SK-N-SH (cell line): ENCODE measurements around the gene SRRT. TPM values are rescaled to one million over a fixed set of nuclear protein-coding genes. Genes with fewer than 3 reads are reported as not detected.

Source experiments
- CTCF ChIA-PET: fragments of 300-600, 350-600 bp; formaldehyde crosslinking; extraction: SDS; loops from one replicate; lab custom pipeline; 2021; lab: Yijun Ruan, JAX
- POLR2A ChIA-PET: fragments of 350-600 bp; sonication (Branson Sonifier 250); formaldehyde crosslinking; extraction: SDS; loops from one replicate; lab custom pipeline; 2020; ENCODE audit warnings: antibody characterized with exemption, inconsistent platforms; lab: Yijun Ruan, JAX
- DNase-seq: peaks from one replicate; pipeline ENCODE4 v3.0.0; 2012
- H2AFZ ChIP-seq: fragments of 200-600 bp; sonication (generic); 2 replicates; pipeline ENCODE4 v1.8.1; 2016; ENCODE audit warnings: antibody characterized with exemption, mild to moderate bottlenecking, low read depth
- H3F3A ChIP-seq: fragments of 200-600 bp; sonication (generic); replicated peaks from 2 replicates; pipeline ENCODE3; 2016; ENCODE audit warnings: antibody characterized with exemption, mild to moderate bottlenecking; ENCODE audit not compliant: insufficient read depth
- H3K27ac ChIP-seq, 2 experiments: fragments of 200-500 bp in 1 of 2; fragments of 200-600 bp in 1 of 2; sonication (Bioruptor generic) in 1 of 2; sonication (generic), shearing (Covaris generic) in 1 of 2; 2 replicates each; pipeline versions ENCODE4 v1.5.1 to v1.6.1; 2014 to 2016; ENCODE audit warnings: low read depth in 2 of 2, inconsistent platforms in 1 of 2, low read length in 1 of 2, mild to moderate bottlenecking in 1 of 2, mixed read lengths in 1 of 2
- H3K27me3 ChIP-seq: fragments of 200-600 bp; sonication (generic), shearing (Covaris generic); 2 replicates; pipeline ENCODE4 v1.6.1; 2016; ENCODE audit warnings: mixed run types; ENCODE audit not compliant: insufficient read depth
- H3K36me3 ChIP-seq, 2 experiments: fragments of 200-500 bp in 1 of 2; fragments of 200-600 bp in 1 of 2; sonication (Bioruptor generic) in 1 of 2; sonication (generic) in 1 of 2; replicated peaks in 1 of 2; 2 replicates each; pipeline versions ENCODE3 to v1.5.1; 2014 to 2016; ENCODE audit warnings: low read length in 1 of 2, mild to moderate bottlenecking in 1 of 2; ENCODE audit not compliant: insufficient read depth in 2 of 2, control insufficient read depth in 1 of 2
- H3K4me1 ChIP-seq, 2 experiments: fragments of 200-500 bp in 1 of 2; fragments of 200-600 bp in 1 of 2; sonication (Bioruptor generic) in 1 of 2; sonication (generic), shearing (Covaris generic) in 1 of 2; 2 replicates each; pipeline versions ENCODE4 v1.5.1 to v1.6.1; 2014 to 2016; ENCODE audit warnings: low read depth in 1 of 2, low read length in 1 of 2, mixed run types in 1 of 2; ENCODE audit not compliant: insufficient read depth in 2 of 2, control insufficient read depth in 1 of 2
- H3K4me2 ChIP-seq: fragments of 200-600 bp; sonication (generic), shearing (Covaris generic); 2 replicates; pipeline ENCODE4 v1.6.1; 2017; ENCODE audit warnings: mixed run types
- H3K4me3 ChIP-seq, 2 experiments: fragments of 200-500 bp in 1 of 2; fragments of 200-600 bp in 1 of 2; sonication (Bioruptor generic) in 1 of 2; sonication (generic), shearing (Covaris generic) in 1 of 2; 2 replicates each; pipeline versions ENCODE4 v1.5.1 to v1.8.1; 2014 to 2016; ENCODE audit warnings: low read depth in 2 of 2, inconsistent platforms in 1 of 2, low read length in 1 of 2, mild to moderate bottlenecking in 1 of 2, mixed read lengths in 1 of 2, moderate library complexity in 1 of 2
- H3K79me2 ChIP-seq: fragments of 200-600 bp; sonication (generic); 2 replicates; pipeline ENCODE4 v1.8.1; 2017; ENCODE audit warnings: mild to moderate bottlenecking; ENCODE audit not compliant: insufficient read depth
- H3K9ac ChIP-seq: fragments of 200-600 bp; sonication (generic); 2 replicates; pipeline ENCODE4 v1.6.1; 2017; ENCODE audit warnings: mixed run types
- H3K9me2 ChIP-seq: fragments of 200-600 bp; sonication (generic); 2 replicates; pipeline ENCODE4 v1.6.1; 2017; ENCODE audit warnings: mixed run types
- H3K9me3 ChIP-seq: fragments of 200-600 bp; sonication (generic); 2 replicates; pipeline ENCODE4 v1.6.1; 2017; ENCODE audit warnings: mixed run types, mild to moderate bottlenecking, moderate library complexity
- H4K20me1 ChIP-seq: fragments of 200-600 bp; sonication (generic); 2 replicates; pipeline ENCODE4 v1.6.1; 2017; ENCODE audit warnings: mild to moderate bottlenecking, mixed run types; ENCODE audit not compliant: insufficient read depth
- ELF1 ChIP-seq: IDR thresholded peaks from 2 replicates; pipeline ENCODE4 v1.4.0; 2012
- EP300 ChIP-seq, 2 experiments: IDR thresholded peaks; 2 replicates each; pipeline versions ENCODE4 v1.4.0 to v1.6.1; 2012; ENCODE audit warnings: borderline replicate concordance in 1 of 2, low read depth in 1 of 2, low read length in 1 of 2
- FOXJ3 ChIP-seq: sonication (generic); formaldehyde crosslinking; IDR thresholded peaks from 2 replicates; pipeline ENCODE4 v1.5.1; 2020; ENCODE audit warnings: mild to moderate bottlenecking, missing genetic modification reagents
- FOXM1 ChIP-seq: IDR thresholded peaks from 2 replicates; pipeline ENCODE4 v1.4.0; 2012; ENCODE audit warnings: low read depth, mild to moderate bottlenecking
- GATA2 ChIP-seq: sonication (generic); formaldehyde crosslinking; IDR thresholded peaks from 2 replicates; pipeline ENCODE4 v1.5.0; 2020; ENCODE audit warnings: mild to moderate bottlenecking, missing genetic modification reagents
- MXI1 ChIP-seq: IDR thresholded peaks from 2 replicates; pipeline ENCODE4 v1.6.1; 2012; ENCODE audit warnings: mild to moderate bottlenecking, low read depth, low read length, improper control_type of control experiment
- NRF1 ChIP-seq: IDR thresholded peaks from 2 replicates; pipeline ENCODE4 v1.6.1; 2012; ENCODE audit warnings: low read depth, mild to moderate bottlenecking, low read length
- RAD21 ChIP-seq: IDR thresholded peaks from 2 replicates; pipeline ENCODE4 v1.6.1; 2012; ENCODE audit warnings: mild to moderate bottlenecking, low read length
- RCOR1 ChIP-seq: fragments of 150-350 bp; IDR thresholded peaks from 2 replicates; pipeline ENCODE4 v1.6.1; 2017; ENCODE audit warnings: antibody characterized with exemption, low read length
- TAF1 ChIP-seq: IDR thresholded peaks from 2 replicates; pipeline ENCODE4 v1.6.1; 2012; ENCODE audit warnings: low read depth, mild to moderate bottlenecking, low read length, moderate library complexity, borderline replicate concordance
- TEAD4 ChIP-seq: IDR thresholded peaks from 2 replicates; pipeline ENCODE4 v1.4.0; 2012; ENCODE audit warnings: mild to moderate bottlenecking, borderline replicate concordance; ENCODE audit not compliant: insufficient read depth
- WGBS: methylation state at CpG from one replicate; pipeline ENCODE4 v1.1.6; 2017; ENCODE audit warnings: low lambda C conversion rate; 5-methylcytosine and 5-hydroxymethylcytosine counted together
- polyA plus RNA-seq, 3 experiments: library from polyadenylated mRNA; depleted of rRNA; stranded (reverse); fragments of >200 nt; gene quantifications; 2 replicates each; pipeline ENCODE4 v1.2.3, GENCODE V29; 2012
- TF ChIP-seq, protein P1 (sequence below): fragments of 200-600 bp; sonication (generic); IDR thresholded peaks from 2 replicates; pipeline ENCODE4 v1.6.1; 2017; ENCODE audit warnings: antibody characterized with exemption, mild to moderate bottlenecking, moderate library complexity
- TF ChIP-seq, protein P2 (sequence below): IDR thresholded peaks from 2 replicates; pipeline ENCODE4 v1.6.1; 2012; ENCODE audit warnings: mild to moderate bottlenecking, low read depth, low read length, moderate library complexity

Gene SRRT
- polyA plus RNA-seq, 1 of the 3 experiments (the other 2 are of a cell fraction) = 92.7 TPM

DNA sequence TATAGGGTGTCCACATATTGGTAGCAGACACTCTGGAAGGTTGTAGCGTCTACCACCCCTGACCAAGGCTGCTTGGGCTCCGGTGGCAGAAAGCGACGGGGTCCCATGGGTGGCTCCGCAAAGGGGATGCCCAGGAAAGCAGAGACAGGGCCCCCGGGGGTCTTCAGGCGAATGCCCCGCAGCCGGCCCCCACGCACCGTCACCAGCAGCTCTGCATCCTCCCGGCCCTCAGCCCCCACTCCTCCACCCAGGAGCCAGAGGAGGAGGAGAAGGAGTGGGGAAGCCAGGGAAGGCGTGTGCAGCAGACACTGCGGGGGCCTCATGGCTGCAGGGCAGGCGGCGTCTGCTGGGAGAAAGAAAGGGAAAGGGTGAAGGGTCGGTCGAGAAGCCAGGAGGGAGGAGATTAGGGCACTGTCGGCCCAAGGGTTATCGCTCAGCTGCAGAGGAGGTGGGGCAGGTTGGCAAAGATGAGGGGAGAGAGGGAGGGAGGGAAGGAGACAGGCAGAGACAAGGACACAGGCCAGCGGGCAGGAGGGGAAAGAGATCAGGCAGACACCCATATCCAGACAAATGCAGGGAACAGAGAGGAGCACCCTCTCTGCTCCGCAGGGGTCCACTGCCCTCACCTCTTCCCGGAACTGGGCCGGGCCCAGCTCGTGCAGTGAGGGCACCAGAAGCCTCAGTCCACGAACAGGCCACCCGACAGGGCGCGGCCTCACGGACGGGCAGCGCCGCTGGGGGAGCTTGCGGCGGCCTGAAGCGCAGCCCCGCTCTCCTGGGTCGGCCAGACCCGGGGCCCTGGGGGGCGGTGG is 19.2 kb downstream of the SRRT start:
- Histone ChIP-seq H3K9ac (no peak overlapping the region), H3K9me2 (no peaks in the 10 kb centered on the region), H3K79me2 (peaks cover 3% of the 10 kb centered on the region), H3K4me2 (peak overlapping the region; percentile 99; the same call in 1 of the 2 replicates), H3K9me3 (no peaks in the 10 kb centered on the region), H3K27me3 (peaks cover 30% of the 10 kb centered on the region), H3F3A (peaks cover 6% of the 10 kb centered on the region), H3K4me1 (peaks cover 7 to 23% of the 10 kb centered on the region in 2 experiments; a peak in 2 of 4 replicates), H3K36me3 (no peaks in the 10 kb centered on the region), H3K27ac (no peak overlapping the region), H2AFZ (no peak overlapping the region), H4K20me1 (no peaks in the 10 kb centered on the region), H3K4me3 (no peak overlapping the region; a peak in 1 of 4 replicates)
- peak; percentile 36 for DNase-seq
- TF ChIP-seq ELF1 (no peak), FOXJ3 (CRISPR knock-in tag) (no peak), TEAD4 (no peak), GATA2 (no peak; the same call in 1 of the 2 replicates), EP300 (IDR thresholded peaks at IDR 0.05; ENCODE audit: borderline replicate concordance in 1 of 2, low read depth in 1 of 2, low read length in 1 of 2) (no peak), TAF1 (no peak), RAD21 (no peak), RCOR1 (no peak), NRF1 (no peak), FOXM1 (no peak), MXI1 (no peak)
- TF ChIP-seq, protein P1, sequence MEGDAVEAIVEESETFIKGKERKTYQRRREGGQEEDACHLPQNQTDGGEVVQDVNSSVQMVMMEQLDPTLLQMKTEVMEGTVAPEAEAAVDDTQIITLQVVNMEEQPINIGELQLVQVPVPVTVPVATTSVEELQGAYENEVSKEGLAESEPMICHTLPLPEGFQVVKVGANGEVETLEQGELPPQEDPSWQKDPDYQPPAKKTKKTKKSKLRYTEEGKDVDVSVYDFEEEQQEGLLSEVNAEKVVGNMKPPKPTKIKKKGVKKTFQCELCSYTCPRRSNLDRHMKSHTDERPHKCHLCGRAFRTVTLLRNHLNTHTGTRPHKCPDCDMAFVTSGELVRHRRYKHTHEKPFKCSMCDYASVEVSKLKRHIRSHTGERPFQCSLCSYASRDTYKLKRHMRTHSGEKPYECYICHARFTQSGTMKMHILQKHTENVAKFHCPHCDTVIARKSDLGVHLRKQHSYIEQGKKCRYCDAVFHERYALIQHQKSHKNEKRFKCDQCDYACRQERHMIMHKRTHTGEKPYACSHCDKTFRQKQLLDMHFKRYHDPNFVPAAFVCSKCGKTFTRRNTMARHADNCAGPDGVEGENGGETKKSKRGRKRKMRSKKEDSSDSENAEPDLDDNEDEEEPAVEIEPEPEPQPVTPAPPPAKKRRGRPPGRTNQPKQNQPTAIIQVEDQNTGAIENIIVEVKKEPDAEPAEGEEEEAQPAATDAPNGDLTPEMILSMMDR = no peak
- TF ChIP-seq, protein P2, sequence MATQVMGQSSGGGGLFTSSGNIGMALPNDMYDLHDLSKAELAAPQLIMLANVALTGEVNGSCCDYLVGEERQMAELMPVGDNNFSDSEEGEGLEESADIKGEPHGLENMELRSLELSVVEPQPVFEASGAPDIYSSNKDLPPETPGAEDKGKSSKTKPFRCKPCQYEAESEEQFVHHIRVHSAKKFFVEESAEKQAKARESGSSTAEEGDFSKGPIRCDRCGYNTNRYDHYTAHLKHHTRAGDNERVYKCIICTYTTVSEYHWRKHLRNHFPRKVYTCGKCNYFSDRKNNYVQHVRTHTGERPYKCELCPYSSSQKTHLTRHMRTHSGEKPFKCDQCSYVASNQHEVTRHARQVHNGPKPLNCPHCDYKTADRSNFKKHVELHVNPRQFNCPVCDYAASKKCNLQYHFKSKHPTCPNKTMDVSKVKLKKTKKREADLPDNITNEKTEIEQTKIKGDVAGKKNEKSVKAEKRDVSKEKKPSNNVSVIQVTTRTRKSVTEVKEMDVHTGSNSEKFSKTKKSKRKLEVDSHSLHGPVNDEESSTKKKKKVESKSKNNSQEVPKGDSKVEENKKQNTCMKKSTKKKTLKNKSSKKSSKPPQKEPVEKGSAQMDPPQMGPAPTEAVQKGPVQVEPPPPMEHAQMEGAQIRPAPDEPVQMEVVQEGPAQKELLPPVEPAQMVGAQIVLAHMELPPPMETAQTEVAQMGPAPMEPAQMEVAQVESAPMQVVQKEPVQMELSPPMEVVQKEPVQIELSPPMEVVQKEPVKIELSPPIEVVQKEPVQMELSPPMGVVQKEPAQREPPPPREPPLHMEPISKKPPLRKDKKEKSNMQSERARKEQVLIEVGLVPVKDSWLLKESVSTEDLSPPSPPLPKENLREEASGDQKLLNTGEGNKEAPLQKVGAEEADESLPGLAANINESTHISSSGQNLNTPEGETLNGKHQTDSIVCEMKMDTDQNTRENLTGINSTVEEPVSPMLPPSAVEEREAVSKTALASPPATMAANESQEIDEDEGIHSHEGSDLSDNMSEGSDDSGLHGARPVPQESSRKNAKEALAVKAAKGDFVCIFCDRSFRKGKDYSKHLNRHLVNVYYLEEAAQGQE = no peak
- WGBS = 81% methylated on average over 32 of the region's 40 CpGs
- ChIA-PET POLR2A (interaction anchor here (0.8 kb wide), 1 partner anchor 19 kb away, joined by 3 read pairs; the partner anchor contains the start of gene SRRT), CTCF (interaction anchor here (0.6 to 3.8 kb wide), 63 partner anchors 8 to 424 kb away, joined by 3 to 69 read pairs (median 4); partner anchors contain the start of genes MUC3A, PLOD3, SLC12A9 and SRRT)
